ENCODE data around the gene RBM15. TPM values are rescaled to one million over a fixed set of nuclear protein-coding genes. Genes with fewer than 3 reads are reported as not detected.

RBM15 gene
- total RNA-seq, 1 donor from 2014 or later, result 23.4 TPM

DNA sequence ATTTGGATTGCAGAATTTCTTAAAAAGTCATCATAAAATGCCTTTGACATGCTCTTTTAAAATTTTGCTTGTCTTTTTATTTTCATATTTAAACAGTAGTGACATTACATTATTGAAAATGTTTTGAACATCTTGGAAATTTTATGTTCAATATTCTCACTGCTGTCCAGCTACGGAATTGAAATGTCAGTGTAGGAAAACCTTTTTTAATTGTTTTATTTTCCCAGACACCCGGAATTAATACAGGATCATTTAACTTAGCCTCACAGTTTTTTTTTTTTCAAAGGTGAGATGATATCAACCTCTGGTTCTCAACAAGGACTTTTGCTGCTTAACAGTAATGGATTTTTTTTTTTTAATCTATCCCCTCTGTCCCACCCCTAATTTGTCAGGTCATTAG, 4.1 kb downstream of the RBM15 start:
- intact Hi-C loops (cut with DNase I), result no loop called here
- no peak for ATAC-seq

DNA sequence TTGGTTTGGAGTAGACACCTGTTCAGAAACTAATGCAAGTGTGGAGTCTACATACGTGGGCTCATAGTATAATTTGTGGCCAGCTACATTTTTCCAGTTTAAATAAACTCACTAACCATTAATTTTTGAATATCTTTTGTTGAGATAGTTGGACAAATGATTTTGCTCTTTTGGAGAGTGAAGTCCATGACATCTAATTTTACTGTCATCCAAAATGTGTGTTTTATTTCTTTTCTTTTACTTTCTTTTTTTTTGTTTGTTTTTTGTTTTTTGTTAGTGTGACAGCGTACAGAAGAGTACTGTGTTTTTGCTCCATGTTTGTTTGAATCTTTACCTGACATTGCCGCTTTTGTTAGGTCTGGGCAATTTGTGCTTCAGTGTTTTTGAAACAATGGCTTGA, 5.0 kb downstream of the RBM15 start:
- intact Hi-C loops (cut with DNase I), result no loop called here
- DNase-seq (ENCODE audit: low spot score) (no peak), ATAC-seq (no peak)

More for the DNA sequence above, 4.1 kb downstream of the RBM15 start:
- DNase-seq (ENCODE audit: low spot score), result no peak

DNA sequence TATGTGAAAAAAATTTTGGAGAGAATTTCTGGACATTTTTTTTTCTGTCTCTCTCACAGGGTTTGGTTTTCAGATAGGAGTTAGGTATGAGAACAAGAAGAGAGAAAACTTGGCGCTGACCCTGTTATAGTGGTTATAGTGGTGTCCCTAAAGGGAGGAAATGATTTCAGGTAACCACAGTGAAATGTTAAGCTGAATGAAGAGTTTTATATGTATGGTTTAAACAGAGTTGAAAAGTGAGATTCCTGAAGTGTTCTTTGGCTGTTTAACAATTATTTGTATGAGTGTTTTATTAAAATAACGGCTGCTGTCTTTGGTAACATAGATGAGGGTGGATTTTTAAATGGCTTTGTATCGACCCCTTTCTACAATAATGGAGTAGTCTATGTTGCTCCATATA, 6.3 kb downstream of the RBM15 start:
- DNase-seq (ENCODE audit: low spot score) (no peak), ATAC-seq (no peak)
- intact Hi-C loops (cut with DNase I), result no loop called here

DNA sequence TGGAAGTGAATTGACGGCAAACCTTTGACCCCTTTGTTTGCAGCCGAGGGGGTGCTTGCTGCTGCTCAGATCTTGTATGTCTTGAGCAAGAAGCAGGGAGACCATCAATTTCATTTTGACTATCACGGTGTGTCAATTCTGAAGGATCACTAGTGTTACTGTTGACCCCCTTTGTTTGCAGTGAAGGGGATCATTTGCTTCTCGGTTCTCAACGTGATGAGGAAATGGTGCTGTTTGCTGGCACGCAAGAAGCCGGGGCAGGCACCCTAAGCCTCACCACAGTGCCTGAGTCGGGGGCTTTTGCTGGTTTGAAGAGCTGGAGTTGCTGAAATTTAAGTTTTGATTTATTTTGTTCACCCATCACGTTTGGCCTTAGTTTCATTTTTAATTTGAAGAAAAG, 7.5 kb downstream of the RBM15 start:
- ATAC-seq, result no peak
- intact Hi-C loops (cut with DNase I), result no loop called here
- no peak for DNase-seq (ENCODE audit: low spot score)

DNA sequence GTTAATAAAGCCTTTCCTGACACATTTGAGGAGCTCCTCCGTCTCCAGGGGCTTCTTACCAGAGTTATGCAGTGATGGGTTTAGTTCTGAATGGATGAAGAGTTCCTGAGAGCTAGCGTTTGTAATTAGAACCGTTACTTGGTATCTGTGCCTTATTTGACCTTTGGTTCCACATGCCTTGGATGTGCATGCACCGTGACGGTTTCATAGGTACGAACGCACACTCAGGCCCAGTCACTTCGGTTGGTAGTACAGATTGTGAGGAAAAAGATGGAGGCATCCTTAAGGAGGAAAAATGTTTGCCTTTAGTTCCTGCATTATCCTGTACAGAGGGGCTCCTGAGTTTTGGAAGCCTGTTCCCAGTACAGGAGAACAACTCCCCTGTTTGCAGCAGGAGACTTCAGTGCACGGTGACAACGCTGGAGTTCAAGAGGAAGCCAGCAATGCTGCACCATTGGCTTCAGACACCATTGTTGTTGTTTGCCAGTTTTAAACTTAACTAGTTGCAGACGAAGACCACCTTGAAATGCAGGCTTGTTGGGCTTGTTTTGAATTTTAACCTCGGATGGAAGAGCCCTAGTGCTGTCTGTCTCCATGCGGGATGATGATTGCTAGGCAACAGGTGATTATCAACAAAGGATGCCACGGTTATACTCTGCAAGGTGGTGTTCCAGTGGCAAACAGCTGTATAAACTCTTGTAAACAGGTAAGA, 8.2 kb downstream of the RBM15 start:
- ATAC-seq (no peak), DNase-seq (ENCODE audit: low spot score) (no peak)
- intact Hi-C loops (cut with DNase I), result no loop called here

DNA sequence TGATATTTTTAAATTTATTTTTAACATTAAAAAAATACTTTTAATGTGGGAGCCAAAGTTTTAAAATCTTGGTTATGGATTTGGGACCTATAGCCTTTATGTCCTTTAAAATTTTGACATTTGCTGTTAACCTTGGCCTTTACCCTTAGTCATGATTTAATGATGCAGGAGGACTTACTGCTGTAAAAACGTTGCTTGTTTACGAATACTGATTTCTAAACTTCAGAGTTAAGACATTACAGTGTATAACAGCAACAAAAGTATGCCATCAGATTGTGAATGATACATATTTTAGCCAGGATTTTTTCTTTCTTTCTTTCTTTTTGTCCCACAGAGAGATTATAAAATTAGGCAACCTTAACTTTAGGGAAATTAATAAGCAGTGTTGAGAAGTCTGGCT, 8.9 kb downstream of the RBM15 start:
- DNase-seq (ENCODE audit: low spot score), result no peak
- ATAC-seq, result no peak
- intact Hi-C loops (cut with DNase I), result no loop called here

DNA sequence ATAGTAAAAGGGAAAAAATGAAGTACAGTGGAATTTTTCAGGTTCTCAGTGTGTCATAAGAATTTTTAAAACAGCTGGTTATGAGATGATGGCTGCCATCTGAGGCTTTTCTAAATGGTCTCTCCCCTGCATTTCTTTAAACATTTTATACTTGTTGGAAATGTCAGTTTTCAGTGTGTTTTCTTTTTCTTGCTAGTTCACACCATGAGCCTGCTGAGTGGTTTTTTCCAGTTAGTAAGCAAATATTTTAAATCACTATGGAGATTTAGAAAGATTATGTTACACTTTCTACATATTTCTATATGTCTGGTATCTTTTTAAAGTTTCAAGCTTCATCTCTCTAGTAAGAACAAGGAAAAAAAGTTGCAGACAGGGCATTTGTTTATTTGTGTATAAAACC, 9.6 kb downstream of the RBM15 start:
- ATAC-seq, result no peak
- no peak for DNase-seq (ENCODE audit: low spot score)
- intact Hi-C loops (cut with DNase I), result no loop called here

DNA sequence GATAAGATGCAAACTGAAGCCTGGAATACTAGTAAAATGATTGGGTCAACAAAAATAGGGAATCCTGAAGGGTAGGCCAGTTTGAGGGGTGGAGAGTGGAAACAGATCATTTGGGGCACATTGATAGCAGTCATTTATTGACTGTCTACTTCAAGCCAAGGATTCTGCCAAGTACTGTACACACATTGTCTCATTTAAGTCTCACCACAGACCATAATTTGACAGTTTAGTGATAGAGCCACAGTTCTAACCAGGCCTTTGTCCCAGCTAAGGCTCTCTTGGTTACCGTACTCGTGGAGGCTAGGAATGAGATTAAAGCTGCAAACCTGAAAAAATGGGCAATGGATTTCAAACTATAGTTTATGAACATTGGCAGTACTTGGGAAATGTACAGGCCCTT, 11.2 kb downstream of the RBM15 start:
- ATAC-seq, result no peak
- intact Hi-C loops (cut with DNase I), result no loop called here
- no peak for DNase-seq (ENCODE audit: low spot score)

DNA sequence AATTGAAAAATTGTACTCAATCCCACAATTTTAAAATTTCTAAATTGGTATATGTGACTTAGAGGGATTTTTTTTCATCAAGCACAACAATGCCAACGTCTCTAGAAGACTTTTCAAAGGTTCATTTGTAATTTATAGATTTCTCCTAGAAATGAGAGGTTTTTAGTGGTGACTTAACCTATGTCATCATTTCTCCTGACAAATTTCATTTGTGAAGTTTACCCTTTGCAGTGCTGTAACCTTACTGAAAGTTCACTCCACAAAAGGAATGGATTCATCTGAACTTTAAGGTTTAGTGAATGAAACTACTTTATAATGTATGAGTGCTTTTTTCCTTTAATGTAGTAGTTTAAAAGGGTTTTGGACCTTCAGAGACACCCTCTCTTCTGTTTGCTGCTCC, 16.1 kb downstream of the RBM15 start:
- ATAC-seq, result no peak
- intact Hi-C loops (cut with DNase I), result no loop called here
- no peak for DNase-seq (ENCODE audit: low spot score)

DNA sequence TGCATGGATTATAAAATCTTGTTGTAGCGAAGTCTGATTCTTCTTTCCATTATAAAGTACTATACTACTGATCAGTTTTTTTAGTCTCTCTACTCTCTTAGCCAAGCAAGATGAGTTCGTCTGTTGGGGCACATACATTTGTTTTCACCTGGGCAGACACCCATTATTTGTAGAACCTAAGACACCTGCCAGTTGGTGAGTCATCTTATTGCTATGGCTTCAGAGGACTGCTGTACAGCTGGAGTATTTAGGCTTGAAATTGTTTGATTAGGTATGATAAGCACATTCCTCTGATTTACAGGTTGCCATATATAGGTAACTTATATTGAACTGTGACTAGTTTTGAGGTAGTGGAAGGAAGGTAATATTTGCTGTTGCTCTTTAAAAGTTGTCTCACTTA, 17.2 kb downstream of the RBM15 start:
- ATAC-seq (no peak), DNase-seq (ENCODE audit: low spot score) (no peak)
- intact Hi-C loops (cut with DNase I), result no loop called here

DNA sequence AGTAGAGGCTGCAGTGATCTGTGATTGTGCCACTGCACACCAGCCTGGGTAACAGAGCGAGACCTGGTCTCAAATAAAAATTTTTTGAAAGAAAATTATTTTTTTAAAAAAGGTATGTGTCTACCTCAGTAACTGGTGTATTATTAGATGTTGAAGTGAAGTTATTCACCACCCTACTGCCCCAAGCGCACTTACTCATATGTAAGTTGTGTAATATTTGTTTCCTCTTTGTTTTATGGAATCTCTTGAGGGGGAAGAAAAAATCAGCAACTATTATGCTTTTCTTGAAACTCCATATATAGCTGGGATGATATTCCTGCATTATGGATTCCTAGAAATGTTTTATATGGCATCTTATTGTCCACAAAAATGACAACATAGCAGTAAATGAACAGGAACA, 21.3 kb downstream of the RBM15 start:
- intact Hi-C loops (cut with DNase I), result no loop called here
- DNase-seq (ENCODE audit: low spot score) (no peak), ATAC-seq (no peak)

DNA sequence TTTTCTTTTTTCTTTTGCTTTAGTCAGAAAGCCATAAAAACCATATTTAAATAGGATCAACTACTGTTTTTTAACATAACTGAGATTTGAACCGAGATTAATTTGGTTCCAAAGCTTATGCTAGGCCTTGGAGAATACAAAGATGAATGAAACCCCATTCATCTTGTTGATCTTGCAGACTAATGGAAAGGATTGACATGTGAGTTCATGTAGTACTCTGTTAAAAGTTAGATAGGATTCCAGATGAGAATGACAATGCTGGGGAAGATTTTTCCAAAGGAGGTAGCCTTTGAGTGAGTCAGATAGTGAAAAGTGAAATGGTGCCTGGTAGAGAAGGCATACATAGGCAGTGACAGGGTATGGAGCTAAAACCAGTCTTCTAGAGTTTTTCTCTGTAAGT, 22.7 kb downstream of the RBM15 start:
- no peak for ATAC-seq

DNA sequence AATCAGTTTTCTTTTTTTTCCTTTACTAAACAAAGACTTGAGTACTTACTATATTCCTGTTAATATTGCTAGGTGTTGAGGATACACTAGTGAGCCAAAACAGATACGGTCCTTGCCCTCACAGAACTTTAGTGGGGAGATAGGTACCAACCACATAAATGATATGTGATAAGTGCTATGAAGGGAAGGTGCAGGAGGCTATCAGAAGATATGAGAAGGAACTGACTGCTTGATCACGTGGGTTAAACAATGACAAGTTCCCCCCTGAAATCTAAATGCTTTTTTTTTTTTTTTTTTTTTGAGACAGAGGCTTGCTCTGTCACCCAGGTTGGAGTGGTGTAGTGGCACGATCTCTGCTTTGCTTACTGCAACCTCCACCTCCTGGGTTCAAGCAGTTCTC, 25.0 kb downstream of the RBM15 start:
- intact Hi-C loops (cut with DNase I), result no loop called here
- ATAC-seq (no peak), DNase-seq (ENCODE audit: low spot score) (no peak)

More for the DNA sequence above, 22.7 kb downstream of the RBM15 start:
- DNase-seq (ENCODE audit: low spot score), result no peak
- intact Hi-C loops (cut with DNase I), result no loop called here

DNA sequence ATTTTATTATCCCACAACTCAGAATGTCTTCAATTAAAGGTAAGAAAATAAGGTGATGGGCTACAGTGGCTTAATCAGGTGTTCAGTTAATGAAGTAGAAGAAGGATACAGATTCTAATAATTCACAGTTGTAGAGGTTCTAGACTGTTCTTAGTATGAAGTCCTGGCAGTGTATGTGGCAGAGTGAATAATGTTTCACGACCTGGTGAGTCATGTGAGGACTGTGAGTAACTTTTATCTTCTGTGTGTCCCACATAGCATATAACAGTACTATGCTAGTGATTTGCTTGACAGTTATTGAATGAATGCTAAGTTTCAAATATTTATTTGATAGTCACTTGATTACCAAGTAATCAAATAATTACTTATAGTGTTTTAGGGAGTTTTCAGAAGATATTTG, 31.6 kb downstream of the RBM15 start:
- intact Hi-C loops (cut with DNase I), result no loop called here
- ATAC-seq (no peak), DNase-seq (ENCODE audit: low spot score) (no peak)

DNA sequence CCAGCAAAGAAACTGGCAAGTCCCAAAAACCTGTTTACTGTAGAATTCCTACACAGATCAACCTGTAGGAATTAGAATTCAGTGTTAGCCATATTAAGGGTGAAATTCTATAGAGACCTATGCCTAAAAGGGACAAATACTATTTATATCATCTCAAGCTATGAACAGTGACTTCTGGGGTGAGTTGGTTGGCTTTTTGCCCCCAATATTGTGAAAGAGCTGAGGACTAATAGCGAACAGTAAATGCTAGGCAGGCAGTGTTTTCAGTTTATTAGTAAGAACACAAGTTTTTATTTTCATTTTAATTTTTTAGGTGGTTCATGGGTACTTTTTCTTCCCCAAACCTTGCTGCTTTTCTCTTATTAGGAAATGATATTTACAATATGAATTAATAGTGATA, 36.3 kb downstream of the RBM15 start:
- intact Hi-C loops (cut with DNase I), result no loop called here
- DNase-seq (ENCODE audit: low spot score), result no peak
- no peak for ATAC-seq

DNA sequence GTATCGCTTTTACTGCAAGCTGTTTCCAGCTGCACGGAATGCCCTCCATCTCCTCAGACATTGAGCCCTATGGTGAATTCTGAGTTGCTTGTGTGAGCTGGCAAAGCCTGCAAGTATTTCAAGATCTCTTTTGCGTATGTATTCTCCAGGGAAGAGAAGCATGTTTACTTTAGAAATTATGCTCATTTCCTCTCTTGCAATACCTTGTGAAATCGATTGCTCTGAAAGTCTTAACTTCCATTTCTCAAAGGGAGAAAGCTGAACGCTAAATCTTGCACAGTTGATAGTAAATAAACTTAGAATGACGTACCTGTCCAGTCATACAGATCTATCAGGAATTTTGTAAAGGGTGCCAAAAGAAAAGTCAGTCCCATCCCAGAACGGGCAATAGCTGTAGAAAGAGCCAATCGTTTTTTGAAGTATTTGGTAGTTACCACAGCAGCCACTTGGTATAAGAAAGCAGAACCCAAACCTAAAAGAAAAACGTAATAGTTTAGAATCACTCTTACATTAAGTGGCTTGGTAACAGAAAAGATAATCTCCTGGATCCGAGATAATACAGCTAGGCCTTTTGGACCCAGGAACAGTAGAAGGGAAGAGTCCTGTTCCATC, 41.6 kb downstream of the RBM15 start:
- ATAC-seq (peak; percentile 84), DNase-seq (ENCODE audit: low spot score) (no peak)
- intact Hi-C loops (cut with DNase I), result no loop called here

DNA sequence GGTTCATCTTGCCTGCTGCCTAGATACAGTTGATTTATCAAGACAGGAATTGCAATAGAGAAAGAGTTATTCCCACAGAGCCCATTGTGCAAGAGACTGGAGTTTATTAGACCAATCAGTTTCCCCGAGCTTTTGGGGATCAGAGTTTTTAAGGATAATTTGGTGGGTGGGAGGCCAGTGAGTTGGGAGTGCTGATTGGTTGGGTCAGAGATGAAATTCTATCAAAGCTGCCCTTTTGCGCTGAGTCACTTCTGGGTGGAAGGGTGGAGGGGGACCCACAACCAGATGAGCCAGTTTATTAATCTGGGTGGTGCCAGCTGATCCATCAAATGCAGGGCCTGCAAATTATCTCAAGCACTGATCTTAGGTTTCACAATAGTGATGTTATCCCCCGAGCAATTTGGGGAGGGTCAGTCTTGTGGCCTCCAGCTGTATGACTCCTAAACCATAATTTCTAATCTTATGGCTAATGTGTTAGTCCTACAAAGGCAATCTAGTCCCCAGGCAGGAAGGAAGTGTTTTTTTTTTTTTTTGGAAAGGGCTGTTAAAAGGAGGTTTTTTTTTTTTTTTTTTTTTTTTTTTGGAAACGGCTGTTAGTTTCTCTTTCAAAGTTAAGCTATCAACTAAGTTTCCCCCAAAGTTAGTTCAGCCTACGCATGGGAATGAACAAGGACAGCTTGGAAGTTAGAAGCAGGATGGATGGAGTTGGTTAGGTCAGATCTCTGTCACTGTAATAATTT, 44.2 kb downstream of the RBM15 start:
- peak; percentile 33 for ATAC-seq
- intact Hi-C loops (cut with DNase I), result no loop called here
- DNase-seq (ENCODE audit: low spot score), result no peak

DNA sequence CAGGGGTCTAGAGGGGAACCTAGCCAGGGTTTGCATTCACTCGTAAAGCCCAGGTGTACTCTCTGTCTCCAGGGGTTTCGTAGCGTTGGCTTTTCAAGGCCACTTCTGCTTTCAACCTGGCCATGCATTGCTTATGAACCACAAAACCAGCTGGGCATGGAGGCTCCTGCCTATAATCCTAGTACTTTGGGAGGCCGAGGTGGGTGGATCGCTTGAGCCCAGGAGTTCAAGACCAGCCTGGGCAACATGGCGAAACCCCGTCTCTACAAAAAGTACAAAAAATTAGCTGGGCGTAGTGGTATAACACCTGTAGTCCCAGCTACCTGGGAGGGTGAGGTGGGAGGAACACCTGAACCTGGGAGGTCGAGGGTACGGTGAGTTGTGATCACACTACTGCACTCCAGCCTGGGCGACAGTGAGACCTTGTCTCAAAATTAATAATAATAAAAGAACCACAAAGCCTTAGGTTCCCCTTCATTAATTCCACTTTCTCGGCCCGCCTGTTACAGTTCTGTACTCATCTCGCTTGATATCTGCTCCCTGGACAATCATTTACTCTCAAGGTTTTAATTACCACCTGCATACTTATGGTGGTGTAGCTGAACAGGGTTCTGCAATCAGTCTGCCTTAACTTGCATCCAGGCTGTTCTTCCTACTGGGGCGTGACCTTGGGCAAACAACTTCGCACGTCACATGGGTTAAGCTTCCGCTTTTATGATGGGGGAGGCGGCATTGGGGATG, 45.6 kb downstream of the RBM15 start:
- ATAC-seq, result no peak
- DNase-seq (ENCODE audit: low spot score), result no peak
- intact Hi-C loops (cut with DNase I), result no loop called here

DNA sequence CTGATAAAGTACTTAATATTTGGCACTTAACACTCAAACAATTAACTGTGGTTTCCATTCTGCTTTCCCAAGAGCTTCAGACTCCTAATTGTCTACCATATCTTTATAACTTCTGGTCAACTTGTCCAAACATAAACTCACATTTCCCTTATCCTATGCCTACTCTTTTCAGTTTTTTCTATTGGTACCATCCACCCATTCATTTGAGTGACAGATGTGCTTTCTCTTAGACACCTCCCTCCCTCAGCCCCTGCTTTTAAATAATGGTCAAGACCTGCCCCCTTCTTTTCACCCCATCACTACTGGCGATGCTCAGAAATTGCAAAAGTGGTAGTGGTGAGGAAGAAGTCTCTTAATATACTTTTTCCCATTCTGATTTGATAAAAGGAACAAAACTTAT, 46.2 kb downstream of the RBM15 start:
- intact Hi-C loops (cut with DNase I), result no loop called here
- ATAC-seq, result no peak
- no peak for DNase-seq (ENCODE audit: low spot score)

Data from sciatic nerve (tissue), 2 donors.